ENCODE data around the gene TGFB2.

The TGFB2 gene

GRCh38 chr1:218392780-218393179 lies 47.6 kb downstream of the TGFB2 start:
- Histone ChIP-seq H3K27ac (ENCODE audit: low read depth, low read length) (no peak overlapping the region), H3K4me3 (ENCODE audit: low read depth, low read length) (no peak overlapping the region), H3K27me3 (ENCODE audit: insufficient read depth, low read length) (no peaks in the 10 kb centered on the region), H3K36me3 (ENCODE audit: insufficient read depth, low read length) (no peaks in the 10 kb centered on the region), H2AFZ (ENCODE audit: low read length, unreplicated experiment) (no peak overlapping the region), H3K79me2 (ENCODE audit: control insufficient read depth, insufficient read depth, low read length, unreplicated experiment) (no peaks in the 10 kb centered on the region), H3K4me1 (ENCODE audit: control insufficient read depth, insufficient read depth, low read length, unreplicated experiment) (peaks cover 12% of the 10 kb centered on the region)

- no peaks in the 10 kb centered on the region for H3K79me2 ChIP-seq (ENCODE audit: control insufficient read depth, insufficient read depth, low read length, unreplicated experiment)
- no peak overlapping the region for H3K27ac ChIP-seq (ENCODE audit: low read depth, low read length)
- no peaks in the 10 kb centered on the region for H3K36me3 ChIP-seq (ENCODE audit: insufficient read depth, low read length)
Observed at GRCh38 chr1:218394416-218394815, 49.3 kb downstream of the TGFB2 start.

GRCh38 chr1:218394989-218395388 lies 49.9 kb downstream of the TGFB2 start:
- no peaks in the 10 kb centered on the region for H3K36me3 ChIP-seq (ENCODE audit: insufficient read depth, low read length)
- peaks cover 12% of the 10 kb centered on the region for H3K4me1 ChIP-seq (ENCODE audit: control insufficient read depth, insufficient read depth, low read length, unreplicated experiment)
- H3K27ac ChIP-seq (ENCODE audit: low read depth, low read length) = no peak overlapping the region
- H3K79me2 ChIP-seq (ENCODE audit: control insufficient read depth, insufficient read depth, low read length, unreplicated experiment) = no peaks in the 10 kb centered on the region
- no peak overlapping the region for H3K4me3 ChIP-seq (ENCODE audit: low read depth, low read length)
- no peaks in the 10 kb centered on the region for H3K27me3 ChIP-seq (ENCODE audit: insufficient read depth, low read length)
- H2AFZ ChIP-seq (ENCODE audit: low read length, unreplicated experiment) = no peak overlapping the region

More at GRCh38 chr1:218394416-218394815, 49.3 kb downstream of the TGFB2 start:
- Histone ChIP-seq H3K4me3 (ENCODE audit: low read depth, low read length) (no peak overlapping the region), H2AFZ (ENCODE audit: low read length, unreplicated experiment) (no peak overlapping the region), H3K27me3 (ENCODE audit: insufficient read depth, low read length) (no peaks in the 10 kb centered on the region), H3K4me1 (ENCODE audit: control insufficient read depth, insufficient read depth, low read length, unreplicated experiment) (peaks cover 12% of the 10 kb centered on the region)

GRCh38 chr1:218395916-218396315 lies 50.8 kb downstream of the TGFB2 start:
- no peaks in the 10 kb centered on the region for H3K79me2 ChIP-seq (ENCODE audit: control insufficient read depth, insufficient read depth, low read length, unreplicated experiment)
- H3K4me1 ChIP-seq (ENCODE audit: control insufficient read depth, insufficient read depth, low read length, unreplicated experiment) = peaks cover 4% of the 10 kb centered on the region
- H3K36me3 ChIP-seq (ENCODE audit: insufficient read depth, low read length) = no peaks in the 10 kb centered on the region
- no peak overlapping the region for H3K27ac ChIP-seq (ENCODE audit: low read depth, low read length)
- H3K27me3 ChIP-seq (ENCODE audit: insufficient read depth, low read length) = no peaks in the 10 kb centered on the region
- H3K4me3 ChIP-seq (ENCODE audit: low read depth, low read length) = no peak overlapping the region
- no peak overlapping the region for H2AFZ ChIP-seq (ENCODE audit: low read length, unreplicated experiment)

- H2AFZ ChIP-seq (ENCODE audit: low read length, unreplicated experiment) = no peak overlapping the region
- no peak overlapping the region for H3K27ac ChIP-seq (ENCODE audit: low read depth, low read length)
- no peaks in the 10 kb centered on the region for H3K27me3 ChIP-seq (ENCODE audit: insufficient read depth, low read length)
- H3K4me1 ChIP-seq (ENCODE audit: control insufficient read depth, insufficient read depth, low read length, unreplicated experiment) = no peaks in the 10 kb centered on the region
- H3K36me3 ChIP-seq (ENCODE audit: insufficient read depth, low read length) = no peaks in the 10 kb centered on the region
- H3K4me3 ChIP-seq (ENCODE audit: low read depth, low read length) = no peak overlapping the region
- no peaks in the 10 kb centered on the region for H3K79me2 ChIP-seq (ENCODE audit: control insufficient read depth, insufficient read depth, low read length, unreplicated experiment)
Observed at GRCh38 chr1:218397752-218398339, 52.7 kb downstream of the TGFB2 start.

- Histone ChIP-seq H3K4me1 (ENCODE audit: control insufficient read depth, insufficient read depth, low read length, unreplicated experiment) (no peaks in the 10 kb centered on the region), H3K36me3 (ENCODE audit: insufficient read depth, low read length) (no peaks in the 10 kb centered on the region), H3K79me2 (ENCODE audit: control insufficient read depth, insufficient read depth, low read length, unreplicated experiment) (no peaks in the 10 kb centered on the region), H3K27me3 (ENCODE audit: insufficient read depth, low read length) (no peaks in the 10 kb centered on the region), H3K27ac (ENCODE audit: low read depth, low read length) (no peak overlapping the region), H3K4me3 (ENCODE audit: low read depth, low read length) (no peak overlapping the region), H2AFZ (ENCODE audit: low read length, unreplicated experiment) (no peak overlapping the region)
Observed at GRCh38 chr1:218400624-218401023, 55.5 kb downstream of the TGFB2 start.

GRCh38 chr1:218401441-218401997 lies 56.4 kb downstream of the TGFB2 start:
- no peak overlapping the region for H3K27ac ChIP-seq (ENCODE audit: low read depth, low read length)
- H3K4me1 ChIP-seq (ENCODE audit: control insufficient read depth, insufficient read depth, low read length, unreplicated experiment) = no peaks in the 10 kb centered on the region
- no peaks in the 10 kb centered on the region for H3K36me3 ChIP-seq (ENCODE audit: insufficient read depth, low read length)
- no peaks in the 10 kb centered on the region for H3K79me2 ChIP-seq (ENCODE audit: control insufficient read depth, insufficient read depth, low read length, unreplicated experiment)
- no peak overlapping the region for H2AFZ ChIP-seq (ENCODE audit: low read length, unreplicated experiment)
- no peaks in the 10 kb centered on the region for H3K27me3 ChIP-seq (ENCODE audit: insufficient read depth, low read length)
- no peak overlapping the region for H3K4me3 ChIP-seq (ENCODE audit: low read depth, low read length)

- H2AFZ ChIP-seq (ENCODE audit: low read length, unreplicated experiment) = no peak overlapping the region
- no peak overlapping the region for H3K27ac ChIP-seq (ENCODE audit: low read depth, low read length)
- no peaks in the 10 kb centered on the region for H3K4me1 ChIP-seq (ENCODE audit: control insufficient read depth, insufficient read depth, low read length, unreplicated experiment)
- no peak overlapping the region for H3K4me3 ChIP-seq (ENCODE audit: low read depth, low read length)
- H3K36me3 ChIP-seq (ENCODE audit: insufficient read depth, low read length) = no peaks in the 10 kb centered on the region
- H3K79me2 ChIP-seq (ENCODE audit: control insufficient read depth, insufficient read depth, low read length, unreplicated experiment) = no peaks in the 10 kb centered on the region
- H3K27me3 ChIP-seq (ENCODE audit: insufficient read depth, low read length) = no peaks in the 10 kb centered on the region
Observed at GRCh38 chr1:218401998-218402785, 57.1 kb downstream of the TGFB2 start.

GRCh38 chr1:218402786-218403120 lies 57.6 kb downstream of the TGFB2 start:
- Histone ChIP-seq H2AFZ (ENCODE audit: low read length, unreplicated experiment) (no peak overlapping the region), H3K79me2 (ENCODE audit: control insufficient read depth, insufficient read depth, low read length, unreplicated experiment) (no peaks in the 10 kb centered on the region), H3K4me3 (ENCODE audit: low read depth, low read length) (no peak overlapping the region), H3K36me3 (ENCODE audit: insufficient read depth, low read length) (no peaks in the 10 kb centered on the region), H3K4me1 (ENCODE audit: control insufficient read depth, insufficient read depth, low read length, unreplicated experiment) (no peaks in the 10 kb centered on the region), H3K27ac (ENCODE audit: low read depth, low read length) (no peak overlapping the region), H3K27me3 (ENCODE audit: insufficient read depth, low read length) (no peaks in the 10 kb centered on the region)

- no peak overlapping the region for H2AFZ ChIP-seq (ENCODE audit: low read length, unreplicated experiment)
- H3K27me3 ChIP-seq (ENCODE audit: insufficient read depth, low read length) = no peaks in the 10 kb centered on the region
- no peaks in the 10 kb centered on the region for H3K4me1 ChIP-seq (ENCODE audit: control insufficient read depth, insufficient read depth, low read length, unreplicated experiment)
- H3K36me3 ChIP-seq (ENCODE audit: insufficient read depth, low read length) = no peaks in the 10 kb centered on the region
- no peaks in the 10 kb centered on the region for H3K79me2 ChIP-seq (ENCODE audit: control insufficient read depth, insufficient read depth, low read length, unreplicated experiment)
- no peak overlapping the region for H3K27ac ChIP-seq (ENCODE audit: low read depth, low read length)
- no peak overlapping the region for H3K4me3 ChIP-seq (ENCODE audit: low read depth, low read length)
Observed at GRCh38 chr1:218403300-218403699, 58.2 kb downstream of the TGFB2 start.

GRCh38 chr1:218407630-218408029 lies 62.5 kb downstream of the TGFB2 start:
- no peaks in the 10 kb centered on the region for H3K79me2 ChIP-seq (ENCODE audit: control insufficient read depth, insufficient read depth, low read length, unreplicated experiment)
- no peak overlapping the region for H3K4me3 ChIP-seq (ENCODE audit: low read depth, low read length)
- H3K27ac ChIP-seq (ENCODE audit: low read depth, low read length) = no peak overlapping the region
- H2AFZ ChIP-seq (ENCODE audit: low read length, unreplicated experiment) = no peak overlapping the region
- H3K27me3 ChIP-seq (ENCODE audit: insufficient read depth, low read length) = no peaks in the 10 kb centered on the region
- H3K4me1 ChIP-seq (ENCODE audit: control insufficient read depth, insufficient read depth, low read length, unreplicated experiment) = no peaks in the 10 kb centered on the region
- no peaks in the 10 kb centered on the region for H3K36me3 ChIP-seq (ENCODE audit: insufficient read depth, low read length)
